GM21447 (cell line): Measurements from ENCODE around the gene ARHGEF28.
A peak's percentile ranks its signal among the peaks of the same experiment; 100 is the strongest.

Source experiments
- ATAC-seq: cut with Tn5 transposase; IDR thresholded peaks from one replicate; pipeline ENCODE4 v1.9.1; 2021; ENCODE audit not compliant: unreplicated experiment

ARHGEF28 gene, protein sequence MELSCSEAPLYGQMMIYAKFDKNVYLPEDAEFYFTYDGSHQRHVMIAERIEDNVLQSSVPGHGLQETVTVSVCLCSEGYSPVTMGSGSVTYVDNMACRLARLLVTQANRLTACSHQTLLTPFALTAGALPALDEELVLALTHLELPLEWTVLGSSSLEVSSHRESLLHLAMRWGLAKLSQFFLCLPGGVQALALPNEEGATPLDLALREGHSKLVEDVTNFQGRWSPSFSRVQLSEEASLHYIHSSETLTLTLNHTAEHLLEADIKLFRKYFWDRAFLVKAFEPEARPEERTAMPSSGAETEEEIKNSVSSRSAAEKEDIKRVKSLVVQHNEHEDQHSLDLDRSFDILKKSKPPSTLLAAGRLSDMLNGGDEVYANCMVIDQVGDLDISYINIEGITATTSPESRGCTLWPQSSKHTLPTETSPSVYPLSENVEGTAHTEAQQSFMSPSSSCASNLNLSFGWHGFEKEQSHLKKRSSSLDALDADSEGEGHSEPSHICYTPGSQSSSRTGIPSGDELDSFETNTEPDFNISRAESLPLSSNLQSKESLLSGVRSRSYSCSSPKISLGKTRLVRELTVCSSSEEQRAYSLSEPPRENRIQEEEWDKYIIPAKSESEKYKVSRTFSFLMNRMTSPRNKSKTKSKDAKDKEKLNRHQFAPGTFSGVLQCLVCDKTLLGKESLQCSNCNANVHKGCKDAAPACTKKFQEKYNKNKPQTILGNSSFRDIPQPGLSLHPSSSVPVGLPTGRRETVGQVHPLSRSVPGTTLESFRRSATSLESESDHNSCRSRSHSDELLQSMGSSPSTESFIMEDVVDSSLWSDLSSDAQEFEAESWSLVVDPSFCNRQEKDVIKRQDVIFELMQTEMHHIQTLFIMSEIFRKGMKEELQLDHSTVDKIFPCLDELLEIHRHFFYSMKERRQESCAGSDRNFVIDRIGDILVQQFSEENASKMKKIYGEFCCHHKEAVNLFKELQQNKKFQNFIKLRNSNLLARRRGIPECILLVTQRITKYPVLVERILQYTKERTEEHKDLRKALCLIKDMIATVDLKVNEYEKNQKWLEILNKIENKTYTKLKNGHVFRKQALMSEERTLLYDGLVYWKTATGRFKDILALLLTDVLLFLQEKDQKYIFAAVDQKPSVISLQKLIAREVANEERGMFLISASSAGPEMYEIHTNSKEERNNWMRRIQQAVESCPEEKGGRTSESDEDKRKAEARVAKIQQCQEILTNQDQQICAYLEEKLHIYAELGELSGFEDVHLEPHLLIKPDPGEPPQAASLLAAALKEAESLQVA (N-terminal part only)

DNA sequence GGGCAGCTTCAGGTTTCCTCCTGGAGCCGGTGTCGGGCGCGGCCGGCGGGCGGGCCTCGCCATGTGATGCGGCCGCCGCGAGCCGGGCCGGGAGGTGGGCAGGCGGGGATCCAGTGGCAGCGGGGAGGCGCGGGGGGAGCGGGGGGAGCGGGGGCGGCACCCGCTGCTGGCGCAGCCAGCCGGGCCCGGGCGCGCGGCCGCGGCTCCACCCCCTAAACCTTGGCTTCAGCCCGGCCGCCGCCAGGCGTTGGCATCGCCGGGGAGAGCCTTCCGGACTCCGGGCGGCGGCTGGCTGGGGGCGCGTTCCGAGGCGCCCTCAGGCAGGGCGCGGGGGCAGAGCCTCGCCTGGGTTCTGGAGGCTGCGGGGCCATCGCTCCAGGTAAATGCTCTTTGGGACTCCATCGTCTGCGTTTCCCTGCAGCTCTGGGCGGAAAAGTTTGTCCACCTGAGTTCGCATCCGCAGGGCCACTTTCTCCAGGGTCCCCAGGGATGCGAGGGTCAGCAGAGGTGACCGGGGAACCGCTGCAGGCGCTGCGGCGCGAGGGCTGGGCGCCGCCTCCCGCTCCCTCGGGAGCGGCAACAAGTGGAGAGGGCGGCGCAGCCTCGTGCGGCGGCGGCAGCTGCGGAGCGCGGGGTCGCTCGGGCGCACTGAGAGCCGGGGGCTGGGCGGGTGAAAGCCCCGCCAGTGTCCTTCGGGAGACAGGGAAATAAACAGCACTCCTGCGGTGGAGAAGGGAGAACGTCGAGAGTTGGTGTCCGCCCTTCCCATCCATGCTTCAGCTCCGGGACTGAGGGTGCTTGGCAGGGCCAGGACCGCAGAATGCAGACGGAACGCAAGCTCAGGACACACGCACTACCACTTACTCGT, at the start of gene ARHGEF28:
Gene ARHGEF28 (plus strand): TSS at position 253 of the 868 bp plus-strand sequence. CDS start 58,656 bp downstream, outside the sequence.
- peak; percentile 59 for ATAC-seq

DNA sequence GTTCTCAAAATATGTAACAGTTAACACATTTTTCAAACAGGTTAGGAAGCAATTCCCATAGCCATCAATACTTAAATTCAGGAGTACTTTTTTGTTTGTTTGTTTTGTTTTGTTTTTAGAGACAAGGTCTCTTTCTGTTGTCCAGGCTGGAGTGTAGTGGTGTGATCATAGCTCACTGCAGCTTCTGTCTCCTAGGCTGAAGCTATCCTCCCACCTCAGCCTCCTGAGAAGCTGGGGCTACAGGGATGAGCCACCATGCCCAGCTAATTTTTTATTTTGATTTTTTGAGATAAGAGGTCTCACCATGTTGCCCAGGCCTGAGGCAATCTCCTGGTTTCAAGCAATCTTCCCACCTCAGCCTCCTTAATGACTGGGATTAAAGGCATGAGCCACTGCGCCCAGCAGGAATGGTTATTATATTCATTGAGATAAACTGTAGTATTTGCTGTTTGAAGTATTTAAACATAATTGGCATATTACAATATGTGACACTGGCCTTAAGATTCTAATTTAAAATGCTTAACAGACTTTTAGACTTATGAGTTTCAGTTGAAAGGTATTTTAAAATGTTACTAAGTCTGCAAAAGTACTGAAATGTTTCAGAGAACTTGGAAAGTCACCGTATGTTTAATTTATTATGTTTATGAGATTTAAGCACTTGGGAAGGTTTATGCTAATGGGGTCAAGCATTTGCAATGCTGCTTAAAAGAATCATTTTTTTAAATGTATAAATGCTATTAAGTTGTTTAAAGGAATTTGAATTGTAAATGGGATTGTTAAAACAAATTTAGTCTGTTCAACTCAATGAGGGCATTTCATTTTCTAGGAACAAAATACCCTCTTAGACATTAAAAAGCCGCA, 43.5 kb upstream of the ARHGEF28 start:
- ATAC-seq, result no peak

DNA sequence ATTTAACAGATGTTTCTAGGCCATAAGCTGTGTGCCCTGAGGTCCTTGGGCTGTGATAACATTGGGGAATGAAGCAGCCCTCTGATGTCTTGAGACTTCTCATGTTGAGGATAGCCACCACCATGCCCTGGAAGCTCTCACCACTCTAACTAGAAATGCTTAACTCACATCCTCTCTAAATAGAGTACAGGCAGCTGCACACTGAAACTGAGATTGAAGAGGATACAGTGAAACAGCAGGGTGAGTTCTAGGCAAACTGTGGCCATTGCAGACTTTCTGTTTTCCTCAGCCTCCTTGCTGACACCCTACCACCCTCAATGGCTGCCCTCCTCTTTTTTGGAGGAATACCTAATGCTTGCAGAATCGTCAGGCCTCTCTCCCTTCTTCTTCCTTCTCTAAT, 38.1 kb upstream of the ARHGEF28 start:
- peak; percentile 78 for ATAC-seq

DNA sequence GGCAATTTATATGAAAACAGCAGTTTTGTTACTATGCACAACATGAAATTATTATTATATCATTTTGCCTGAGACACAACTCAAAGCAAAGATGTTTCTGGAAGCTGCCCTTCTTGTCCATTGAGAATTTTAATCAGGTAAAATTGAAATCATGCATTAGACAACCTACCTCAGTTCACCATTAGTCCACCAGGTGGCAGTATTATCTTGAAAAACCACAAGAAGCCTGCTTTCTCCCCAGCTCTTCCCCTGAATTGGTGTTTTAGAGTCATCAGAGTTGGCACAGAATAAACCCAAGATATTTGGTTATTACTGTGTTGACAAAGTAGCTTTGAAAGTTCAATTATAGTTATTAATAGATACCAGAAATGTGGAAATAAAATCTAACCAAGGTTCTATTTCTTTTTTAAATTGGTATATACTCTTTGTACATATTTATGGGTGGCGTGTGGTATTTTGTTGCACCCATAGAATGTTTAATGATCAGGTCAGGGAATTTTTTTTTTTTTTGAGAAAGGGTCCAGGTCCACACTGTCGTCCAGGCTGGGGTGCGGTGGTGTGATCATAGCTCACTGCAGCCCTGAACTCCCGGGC, 34.8 kb upstream of the ARHGEF28 start:
- ATAC-seq, result no peak

DNA sequence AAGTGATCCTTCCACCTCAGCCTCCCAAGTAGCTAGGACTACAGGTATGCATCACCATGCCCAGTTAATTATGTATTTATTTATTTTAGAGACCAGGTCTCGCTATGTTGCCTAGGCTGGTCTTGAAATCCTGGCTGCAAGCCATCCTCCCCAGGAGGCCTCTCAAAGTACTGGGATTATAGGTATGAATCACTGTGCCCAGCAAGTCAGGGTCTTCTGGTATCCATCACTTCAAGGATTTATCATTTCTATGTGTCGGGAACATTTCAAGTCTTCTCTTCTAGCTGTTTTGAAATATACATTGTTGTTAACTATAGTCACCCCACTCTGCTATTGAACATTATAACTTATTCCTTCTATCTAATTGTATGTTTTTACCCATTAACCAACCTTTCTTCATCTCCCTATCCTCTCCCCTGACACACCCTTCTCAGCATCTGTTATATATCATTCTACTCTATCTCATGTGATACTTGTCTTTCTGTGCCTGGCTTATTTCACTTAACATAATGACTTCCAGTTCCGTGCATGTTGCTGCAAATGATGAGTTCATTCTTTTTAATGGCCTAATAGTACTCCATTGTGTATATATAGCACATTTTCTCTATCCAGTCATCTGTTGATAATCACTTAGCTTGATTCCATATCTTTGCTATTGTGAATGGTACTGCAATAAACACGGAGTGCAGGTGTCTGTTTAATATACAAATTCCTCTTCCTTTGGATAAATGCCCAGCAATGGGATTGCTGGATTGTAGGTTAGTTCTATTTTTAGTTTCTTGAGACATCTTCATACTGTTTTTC, 34.1 kb upstream of the ARHGEF28 start:
- ATAC-seq, result no peak

DNA sequence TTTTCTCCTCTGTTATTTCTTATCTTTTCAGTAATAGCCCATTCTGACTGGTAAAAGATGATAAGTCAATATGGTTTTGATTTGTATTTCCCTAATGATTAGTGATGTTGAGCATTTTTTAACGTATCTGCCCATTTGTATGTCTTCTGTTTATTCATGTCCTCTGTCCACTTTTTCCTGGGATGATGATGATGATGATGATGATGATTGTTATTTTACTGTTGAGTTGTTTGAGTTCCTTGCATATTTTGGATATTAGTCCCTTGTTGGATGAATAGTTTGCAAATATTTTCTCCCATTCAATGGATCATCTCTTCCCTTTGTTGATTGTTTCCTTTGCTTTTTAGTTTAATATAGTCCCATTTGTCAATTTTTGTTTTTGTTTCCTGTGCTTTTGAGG, 33.4 kb upstream of the ARHGEF28 start:
- no peak for ATAC-seq

DNA sequence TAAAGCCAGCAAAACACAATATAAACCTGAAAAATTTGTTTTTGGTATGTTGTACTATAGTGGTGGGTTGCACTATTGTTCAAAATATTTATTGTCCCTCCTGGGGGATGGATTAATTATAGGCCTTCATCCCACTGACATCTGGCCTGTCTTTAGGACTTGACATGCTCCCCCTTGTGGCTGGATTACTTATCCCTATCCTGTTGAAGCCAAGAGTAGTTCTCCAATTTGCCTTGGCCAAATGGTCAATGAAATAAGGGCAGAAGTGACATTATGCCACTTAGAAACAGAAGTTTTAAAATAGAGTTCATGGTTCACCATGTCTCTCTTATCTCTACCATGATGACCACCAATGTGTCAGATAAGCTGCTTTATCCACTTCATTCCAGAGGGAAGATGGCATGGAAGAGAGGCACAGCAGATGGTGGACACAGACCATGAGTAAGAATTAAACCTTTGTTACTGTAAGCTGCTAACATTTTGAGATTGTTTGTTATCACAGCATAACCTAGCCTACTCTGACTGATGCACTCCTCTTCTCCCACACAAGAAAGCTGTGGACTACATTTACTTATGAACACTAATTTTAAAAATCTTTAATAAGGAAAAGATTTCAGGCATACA, 29.2 kb upstream of the ARHGEF28 start:
- no peak for ATAC-seq

DNA sequence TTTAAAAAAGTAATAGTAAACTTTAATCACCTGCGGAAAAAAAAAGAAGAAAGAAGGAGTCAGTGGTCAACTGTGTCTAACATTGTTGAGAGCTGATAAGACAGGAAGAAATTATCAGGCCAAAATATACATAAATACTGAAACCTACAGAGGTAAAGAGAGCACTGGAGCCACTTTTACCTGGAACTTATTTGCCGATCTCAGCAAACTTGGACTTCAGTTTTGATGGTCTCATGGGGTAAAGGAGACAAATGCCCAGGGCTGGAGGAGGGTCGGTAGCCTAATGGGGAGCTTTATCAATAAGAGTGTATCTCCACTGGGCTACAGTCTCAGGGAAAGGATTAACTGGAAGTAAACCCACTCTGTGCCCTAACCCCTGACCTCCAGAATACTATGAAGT, 26.6 kb upstream of the ARHGEF28 start:
- ATAC-seq, result no peak

DNA sequence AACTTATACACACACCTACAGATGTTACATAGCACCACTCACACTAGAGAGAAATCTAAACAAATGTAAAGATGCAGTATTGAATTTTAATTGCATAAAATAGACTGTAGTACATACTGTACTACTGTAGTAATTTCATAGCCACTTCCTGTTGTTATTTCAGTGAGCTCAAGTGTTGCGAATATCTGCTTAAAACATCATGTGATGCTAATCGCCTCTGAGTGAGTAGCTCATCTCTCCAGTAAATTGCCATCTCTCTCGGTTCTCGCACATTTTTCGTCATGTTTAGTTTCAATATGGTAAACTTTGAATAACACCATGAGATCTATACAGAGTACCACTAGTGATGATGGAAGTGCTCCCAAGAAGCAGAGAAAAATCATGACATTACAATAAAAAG, 22.0 kb upstream of the ARHGEF28 start:
- no peak for ATAC-seq

DNA sequence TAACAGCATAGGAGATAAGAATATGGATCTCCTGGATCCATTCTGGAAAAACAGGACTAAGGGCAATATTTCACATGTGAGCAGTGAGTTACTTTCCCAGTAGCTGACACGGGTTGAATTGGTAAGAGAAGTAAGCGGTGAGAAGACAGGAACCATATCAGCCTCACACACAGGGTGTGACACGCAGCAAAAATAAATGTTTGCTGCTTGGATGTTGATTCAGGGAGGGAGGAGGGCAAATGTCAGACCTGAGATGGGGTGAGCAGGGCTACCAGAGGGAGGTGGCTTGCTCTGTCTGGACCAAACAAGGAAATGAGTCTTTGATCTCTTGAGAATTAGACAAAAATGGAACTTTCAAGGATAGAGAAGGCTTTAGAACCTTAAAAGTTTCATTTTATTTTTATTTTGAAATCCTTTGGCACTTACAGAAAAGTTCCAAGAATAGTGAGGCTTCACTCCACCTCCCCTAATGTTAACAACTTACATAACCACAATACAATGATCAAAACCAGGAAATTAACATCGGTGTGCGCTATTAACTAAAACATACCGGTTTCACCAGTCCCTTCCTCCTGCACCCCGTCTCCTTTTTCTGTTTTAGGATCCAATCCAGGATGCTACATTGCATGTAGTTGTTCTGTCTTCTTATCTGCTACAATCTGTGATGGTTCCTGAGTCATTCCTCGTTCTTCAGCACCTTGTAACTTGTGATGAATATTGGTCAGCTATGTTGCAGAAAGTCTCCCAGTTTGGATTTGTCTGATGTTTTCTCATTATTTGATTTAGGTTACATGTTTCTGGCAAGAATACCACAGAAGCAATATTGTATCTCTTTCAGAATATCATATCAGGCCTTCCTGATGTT, 20.5 kb upstream of the ARHGEF28 start:
- no peak for ATAC-seq

DNA sequence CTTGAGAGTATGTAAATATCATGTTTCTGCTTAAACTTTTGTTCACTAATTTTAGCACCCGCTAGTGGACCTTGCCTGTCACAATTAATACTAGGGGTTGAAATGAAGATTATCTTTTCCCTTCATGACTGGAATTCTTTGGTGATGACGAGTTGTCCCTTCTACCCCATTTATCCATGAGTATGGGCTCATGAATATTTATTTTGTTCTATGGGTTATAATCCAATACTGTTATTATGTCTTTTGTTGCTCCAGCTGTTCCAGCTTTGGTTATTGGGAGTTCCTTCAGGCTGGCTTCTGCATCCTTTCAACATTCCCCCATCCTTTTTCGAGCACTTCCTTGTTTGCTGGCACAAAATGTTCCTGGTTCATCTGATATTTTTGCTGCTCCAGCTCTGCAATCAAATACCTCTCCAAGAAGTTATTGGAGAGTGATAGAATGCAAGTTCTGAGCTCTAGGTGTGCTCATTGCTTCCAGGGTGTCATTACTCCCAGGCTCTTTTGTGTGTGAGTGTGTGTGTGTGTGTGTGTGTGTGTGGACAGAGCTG, 19.7 kb upstream of the ARHGEF28 start:
- ATAC-seq, result no peak

DNA sequence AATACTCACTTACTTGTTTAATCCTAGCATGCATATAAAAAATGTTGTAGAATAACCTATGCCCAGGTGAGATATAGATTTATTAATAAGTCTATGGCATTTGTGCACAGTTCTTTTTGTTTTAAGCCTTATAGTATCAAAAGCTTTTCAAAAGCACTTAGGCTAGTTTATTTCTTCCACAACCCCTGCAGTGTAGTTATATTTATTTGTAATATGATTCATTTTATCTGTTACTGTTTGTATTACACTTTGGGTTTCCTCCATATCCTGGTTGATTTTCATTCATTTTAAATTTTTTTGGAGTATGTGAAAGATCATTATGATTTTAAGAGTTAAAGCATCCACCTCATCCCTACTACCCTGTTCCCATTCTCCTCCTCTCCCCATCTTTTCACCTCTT, 18.8 kb upstream of the ARHGEF28 start:
- no peak for ATAC-seq

DNA sequence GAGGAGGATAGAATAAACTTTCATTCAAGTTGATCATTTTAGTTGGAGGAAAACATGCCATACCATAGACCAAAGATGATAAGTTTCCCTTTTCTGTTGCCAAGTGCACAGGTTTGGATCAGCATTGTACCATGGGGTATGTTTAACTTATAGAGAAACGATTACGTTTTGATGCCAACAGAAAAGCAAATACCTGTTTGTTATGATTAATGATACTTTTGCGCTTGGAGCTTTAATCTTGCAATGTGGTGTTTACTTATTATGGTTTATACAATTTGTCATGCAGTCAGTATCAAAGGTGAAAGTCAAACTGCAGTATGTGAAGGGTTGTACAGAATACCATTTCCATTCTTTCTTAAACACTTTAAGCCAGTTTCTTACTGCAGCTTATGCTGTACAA, 13.2 kb upstream of the ARHGEF28 start:
- no peak for ATAC-seq

DNA sequence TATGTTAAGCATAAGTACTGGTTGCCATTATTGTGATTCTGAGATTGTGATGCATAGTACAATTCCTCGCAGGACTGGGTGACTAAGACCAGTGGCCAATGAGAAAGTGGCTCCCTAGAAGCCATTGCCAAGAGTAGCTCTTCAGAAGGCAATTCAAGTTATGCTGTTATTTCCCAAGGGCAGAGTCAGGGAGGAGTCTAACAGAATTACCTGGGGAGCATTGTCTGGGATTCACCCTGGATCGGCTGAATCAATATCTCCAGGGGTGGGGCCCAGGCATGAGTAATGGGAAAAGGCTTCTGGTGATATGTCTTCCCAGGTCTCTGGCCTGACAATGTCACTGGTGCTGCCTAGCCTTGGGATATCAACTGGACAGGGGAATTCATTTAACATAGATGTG, 10.9 kb upstream of the ARHGEF28 start:
- ATAC-seq, result no peak

DNA sequence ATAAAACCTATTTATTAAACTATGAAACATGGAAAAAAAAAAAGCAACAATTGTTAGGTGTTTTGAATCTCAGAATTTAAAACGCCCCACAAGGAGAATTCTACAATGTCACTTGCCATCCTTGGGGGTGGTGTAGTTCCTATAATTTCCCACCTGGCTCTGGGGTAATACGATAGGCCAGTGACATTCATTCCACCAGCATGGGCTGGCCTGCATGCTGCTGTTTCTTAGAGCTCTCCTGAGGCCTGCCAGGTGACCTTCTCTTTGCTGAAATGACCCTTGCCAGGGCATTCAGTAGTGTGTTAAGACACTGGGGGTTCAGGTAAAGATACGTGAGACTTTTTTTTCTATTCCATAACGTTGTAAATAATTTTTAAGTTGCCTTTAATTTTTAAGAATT, 10.0 kb upstream of the ARHGEF28 start:
- no peak for ATAC-seq

DNA sequence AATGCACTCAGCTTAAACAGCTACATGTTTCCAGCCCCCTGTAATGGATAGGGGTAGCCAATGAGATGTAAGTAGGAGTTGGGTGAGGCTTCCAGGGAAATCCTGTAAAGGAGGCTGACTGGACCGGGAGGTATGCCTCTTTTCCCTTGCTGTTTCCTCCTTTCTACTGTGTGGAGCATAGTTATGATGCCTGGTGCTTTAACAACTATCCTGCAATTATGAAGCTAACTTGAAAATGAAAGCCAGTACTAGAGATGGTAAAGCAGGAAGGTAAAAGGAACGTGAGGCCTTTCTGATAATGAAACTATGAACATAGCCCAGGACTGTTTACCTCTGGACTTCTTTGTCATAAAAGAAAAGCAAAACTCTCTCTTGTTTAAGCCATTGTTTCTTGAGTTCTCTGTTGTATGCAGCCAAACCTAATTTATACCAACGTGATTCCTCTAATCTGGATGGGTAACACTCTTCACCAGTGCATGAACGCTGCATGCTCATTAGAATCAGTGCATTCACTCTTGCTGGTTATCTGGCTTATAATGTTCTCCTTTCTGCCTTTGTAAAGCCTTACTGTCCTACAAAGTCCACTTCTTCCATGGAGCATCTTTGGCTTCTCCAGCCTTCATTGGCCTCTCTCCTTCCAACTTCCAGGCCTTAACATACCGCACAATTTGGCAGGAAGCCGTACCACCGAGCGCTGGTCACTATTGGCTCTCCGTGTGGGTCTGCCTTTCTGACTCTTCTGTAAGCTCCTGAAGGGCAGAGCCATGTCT, 8.3 kb upstream of the ARHGEF28 start:
- ATAC-seq, result peak; percentile 60
